Thymus (tissue), 11 donors: Measurements from ENCODE around the gene CYP2A13. TPM values are rescaled to one million over a fixed set of nuclear protein-coding genes. Genes with fewer than 3 reads are reported as not detected.
A peak's percentile ranks its signal among the peaks of the same experiment; 100 is the strongest.

Source experiments
- DNase-seq, 9 donors: peaks; one replicate each; pipeline ENCODE4 v3.0.0-alpha.2; 2013; ENCODE audit warnings: low spot score in 9 of 9, low read depth in 6 of 9, missing footprints in 1 of 9
- H3K27ac ChIP-seq, 2 donors: one replicate each; pipeline ENCODE4 v1.5.1; 2013; ENCODE audit warnings: control low read depth in 1 of 2, low read depth in 1 of 2, low read length in 1 of 2, mild to moderate bottlenecking in 1 of 2, moderate library complexity in 1 of 2
- H3K27me3 ChIP-seq, 2 donors: one replicate each; pipeline ENCODE4 v1.5.1; 2013; ENCODE audit warnings: low read length in 1 of 2; ENCODE audit not compliant: control insufficient read depth in 2 of 2, insufficient read depth in 1 of 2
- H3K36me3 ChIP-seq, 2 donors: one replicate each; pipeline ENCODE4 v1.5.1; 2013; ENCODE audit warnings: low read length in 1 of 2, mild to moderate bottlenecking in 1 of 2, moderate library complexity in 1 of 2; ENCODE audit not compliant: control insufficient read depth in 2 of 2, insufficient read depth in 2 of 2
- H3K4me1 ChIP-seq, 2 donors: one replicate each; pipeline ENCODE4 v1.5.1; 2013; ENCODE audit warnings: low read length in 2 of 2; ENCODE audit not compliant: control insufficient read depth in 2 of 2, insufficient read depth in 2 of 2
- H3K4me3 ChIP-seq, 2 donors: one replicate each; pipeline ENCODE4 v1.5.1; 2013; ENCODE audit warnings: low read length in 2 of 2, control low read depth in 1 of 2, mild to moderate bottlenecking in 1 of 2
- H3K9me3 ChIP-seq, 2 donors: one replicate each; pipeline ENCODE4 v1.5.1; 2013; ENCODE audit warnings: low read length in 1 of 2, mild to moderate bottlenecking in 1 of 2; ENCODE audit not compliant: control insufficient read depth in 2 of 2, insufficient read depth in 1 of 2
- WGBS: extraction: QIAGEN DNeasy Blood & Tissue Kit; methylation state at CpG from one replicate; pipeline ENCODE4 v1.1.7; 2013; 5-methylcytosine and 5-hydroxymethylcytosine counted together
- polyA plus RNA-seq: library from polyadenylated mRNA; stranded (reverse); fragments of 200-250 nt; gene quantifications from one replicate; pipeline ENCODE4 v1.2.3, GENCODE V29; 2013
- total RNA-seq: library from RNA; stranded (reverse); fragments of 120-200 nt; gene quantifications from one replicate; pipeline ENCODE4 v1.2.4, GENCODE V29; 2013
- donor health status: healthy.

The CYP2A13 gene
- total and polyA plus RNA-seq, 2 donors: 0.05 TPM; not detected in 1

- 34% methylated on average over 7 of the region's 7 CpGs for WGBS
- H3K4me1 ChIP-seq: no peaks in the 10 kb centered on the region
- H3K9me3 ChIP-seq: no peaks in the 10 kb centered on the region
- H3K4me3 ChIP-seq: no peak overlapping the region
- H3K27ac ChIP-seq: no peak overlapping the region
- H3K36me3 ChIP-seq: no peaks in the 10 kb centered on the region
- no peaks in the 10 kb centered on the region for H3K27me3 ChIP-seq
- DNase-seq: peak; percentile 16 to 80 (median 66)
Measured at GRCh38 chr19:41144403-41144802, 56.2 kb downstream of the CYP2A13 start.

Other genes with a start within 250 kb of the CYP2A13 start
- gene CYP2A6, start 238.0 kb upstream of the CYP2A13 start, total RNA-seq: 0.09 TPM
- 0.16 TPM for gene CYP2A6, start 238.0 kb upstream of the CYP2A13 start, polyA plus RNA-seq
- gene CYP2A7, start 206.2 kb upstream of the CYP2A13 start, total RNA-seq: not detected
- 0.21 TPM for gene CYP2A7, start 206.2 kb upstream of the CYP2A13 start, polyA plus RNA-seq
- not detected for gene CYP2B6, start 97.2 kb upstream of the CYP2A13 start, total RNA-seq
- 0.02 TPM for gene CYP2B6, start 97.2 kb upstream of the CYP2A13 start, polyA plus RNA-seq
- not detected for gene CYP2F1, start 26.0 kb downstream of the CYP2A13 start, total RNA-seq
- gene CYP2F1, start 26.0 kb downstream of the CYP2A13 start, polyA plus RNA-seq: 0.07 TPM
- gene CYP2S1, start 104.8 kb downstream of the CYP2A13 start, total RNA-seq: 0.99 TPM
- 4.3 TPM for gene CYP2S1, start 104.8 kb downstream of the CYP2A13 start, polyA plus RNA-seq
- gene AXL, start 130.8 kb downstream of the CYP2A13 start, total RNA-seq: 11.9 TPM
- 9.5 TPM for gene AXL, start 130.8 kb downstream of the CYP2A13 start, polyA plus RNA-seq
- 67.9 TPM for gene HNRNPUL1, start 175.9 kb downstream of the CYP2A13 start, total RNA-seq
- 98.7 TPM for gene HNRNPUL1, start 175.9 kb downstream of the CYP2A13 start, polyA plus RNA-seq
- 10.8 TPM for gene CCDC97, start 221.7 kb downstream of the CYP2A13 start, total RNA-seq
- gene CCDC97, start 221.7 kb downstream of the CYP2A13 start, polyA plus RNA-seq: 15.4 TPM